Spleen (tissue), 11 donors: ENCODE results near the gene MAB21L3. TPM values are rescaled to one million over a fixed set of nuclear protein-coding genes. Genes with fewer than 3 reads are reported as not detected.

ENCODE experiments used
- DNase-seq: peaks from one replicate; pipeline ENCODE4 v3.0.0-alpha.2; 2020
- H3K27ac ChIP-seq, 8 donors: fragments of 200-600 bp; sonication (generic) in 7 of 8; 1 replicate in 4 of 8; 2 replicates in 4 of 8; pipeline versions ENCODE4 v1.5.0 to v1.8.0; 2016 to 2021; ENCODE audit warnings: inconsistent platforms in 4 of 8, mild to moderate bottlenecking in 4 of 8, moderate library complexity in 1 of 8
- H3K27me3 ChIP-seq, 7 donors: fragments of 200-600 bp; sonication (generic) in 6 of 7; replicated peaks in 1 of 7; 1 replicate in 4 of 7; 2 replicates in 3 of 7; pipeline versions ENCODE4 v1.5.0 to v1.8.0; 2016 to 2021; ENCODE audit warnings: inconsistent platforms in 3 of 7, mild to moderate bottlenecking in 1 of 7
- H3K36me3 ChIP-seq, 6 donors: fragments of 200-600 bp; sonication (generic) in 5 of 6; 1 replicate in 4 of 6; 2 replicates in 2 of 6; pipeline versions ENCODE4 v1.5.0 to v1.8.0; 2016 to 2021; ENCODE audit warnings: inconsistent platforms in 2 of 6
- H3K4me1 ChIP-seq, 6 donors: fragments of 200-600 bp; sonication (generic) in 5 of 6; 1 replicate in 3 of 6; 2 replicates in 3 of 6; pipeline versions ENCODE4 v1.5.0 to v1.8.0; 2016 to 2021; ENCODE audit warnings: inconsistent platforms in 3 of 6
- H3K4me3 ChIP-seq, 8 donors: fragments of 200-600 bp; sonication (generic) in 7 of 8; 1 replicate in 4 of 8; 2 replicates in 4 of 8; pipeline versions ENCODE4 v1.5.0 to v1.8.0; 2016 to 2021; ENCODE audit warnings: inconsistent platforms in 4 of 8, mild to moderate bottlenecking in 4 of 8, moderate library complexity in 2 of 8
- H3K9me3 ChIP-seq, 8 donors: fragments of 200-600 bp; sonication (generic) in 7 of 8; 1 replicate in 4 of 8; 2 replicates in 4 of 8; pipeline versions ENCODE4 v1.5.0 to v1.8.0; 2016 to 2021; ENCODE audit warnings: inconsistent platforms in 4 of 8
- CTCF ChIP-seq, 11 experiments: fragments of 200-600 bp in 7 of 11; fragments of 450-650 bp in 4 of 11; sonication (generic) in 4 of 11; IDR thresholded peaks in 8 of 11; conservative IDR thresholded peaks in 3 of 11; 1 replicate in 7 of 11; 2 replicates in 4 of 11; pipeline versions ENCODE4 v1.4.0 to v1.8.0; 2016 to 2021; ENCODE audit warnings: antibody characterized with exemption in 11 of 11, inconsistent platforms in 4 of 11, mild to moderate bottlenecking in 1 of 11
- POLR2A ChIP-seq, 3 donors: fragments of 450-650 bp; IDR thresholded peaks; one replicate each; pipeline ENCODE4 v1.5.1; 2017; ENCODE audit warnings: antibody characterized with exemption in 3 of 3, mild to moderate bottlenecking in 1 of 3
- POLR2AphosphoS5 ChIP-seq, 3 donors: sonication (generic); formaldehyde crosslinking; IDR thresholded peaks; one replicate each; pipeline ENCODE4 v1.5.1; 2017; ENCODE audit warnings: antibody characterized with exemption in 3 of 3
- WGBS, 5 donors: extraction: QIAGEN DNeasy Blood & Tissue Kit in 3 of 5; methylation state at CpG; one replicate each; pipeline versions ENCODE4 v1.1.5 to v1.1.7; 2013 to 2018; 5-methylcytosine and 5-hydroxymethylcytosine counted together
- intact Hi-C: fragments of 100-400 bp; cut with DNase I; formaldehyde crosslinking; loops from one replicate; pipeline ENCODE4 v1.15.0; 2023; ENCODE audit warnings: low total_unique reads
- polyA plus RNA-seq, 3 donors: library from polyadenylated mRNA; stranded (reverse); fragments of 200-250 nt; gene quantifications; one replicate each; pipeline ENCODE4 v1.2.1, GENCODE V29; 2013
- total RNA-seq, 7 donors: library from RNA; depleted of rRNA in 3 of 7; stranded (reverse); fragments of >200 nt in 3 of 7; fragmentation: NEBNext Ultra II Directional in 4 of 7; extraction: Animal tissue kit (Norgen Biotek cat#: 25700) in 4 of 7; gene quantifications; one replicate each; pipeline versions ENCODE4 v1.1.0 to v1.2.1, GENCODE V29; 2016 to 2021
- donor health status: healthy with polysubstance abuse.
- donor health status: DM: no; HTN: no; CAD: no; lungs with moderate emphysema.
- donor health status: DM: no; HTN: no; CAD: no.
- donor health status: Bipolar disorder and iron deficiency.
- donor health status: healthy.
- donor health status: DM: no; HTN: no; CAD: no.
- donor health status: DM: yes; HTN: yes; CAD: no.

The MAB21L3 gene
- total and polyA plus RNA-seq, 10 donors: 0.07 to 2.0 (median 0.89) TPM; not detected in 2

GRCh38 chr1:116105996-116106395, 5.2 kb upstream of the MAB21L3 start:
- WGBS, 5 donors: 46 to 67% (median 51%) methylated on average over 2 of the region's 2 CpGs
- no peak overlapping the region for H3K4me3 ChIP-seq
- no peaks in the 10 kb centered on the region for H3K36me3 ChIP-seq
- no peak overlapping the region for H3K27ac ChIP-seq
- no peaks in the 10 kb centered on the region for H3K4me1 ChIP-seq
- H3K27me3 ChIP-seq: no peaks in the 10 kb centered on the region
- no peaks in the 10 kb centered on the region for H3K9me3 ChIP-seq
- intact Hi-C loops: no loop called here
- no peak for TF ChIP-seq POLR2A (IDR thresholded peaks at IDR 0.05)
- no peak for TF ChIP-seq CTCF (IDR thresholded peaks at IDR 0.05 in 8 of 11, conservative IDR thresholded peaks at IDR 0.05 in 3 of 11)
- TF ChIP-seq POLR2AphosphoS5 (IDR thresholded peaks at IDR 0.05): no peak
- DNase-seq: no peak

GRCh38 chr1:116106646-116107045, 4.6 kb upstream of the MAB21L3 start:
- no peaks in the 10 kb centered on the region for H3K4me1 ChIP-seq
- no peak overlapping the region for H3K27ac ChIP-seq
- H3K36me3 ChIP-seq: no peaks in the 10 kb centered on the region
- WGBS, 5 donors: 91 to 97% (median 95%) methylated on average over 4 of the region's 4 CpGs
- no peak for DNase-seq
- H3K4me3 ChIP-seq: no peak overlapping the region
- H3K27me3 ChIP-seq: peaks cover 0 to 1% (median 0%) of the 10 kb centered on the region in 7 donors
- TF ChIP-seq CTCF (IDR thresholded peaks at IDR 0.05 in 8 of 11, conservative IDR thresholded peaks at IDR 0.05 in 3 of 11) (no peak), POLR2AphosphoS5 (IDR thresholded peaks at IDR 0.05) (no peak), POLR2A (IDR thresholded peaks at IDR 0.05) (no peak)
- H3K9me3 ChIP-seq: no peaks in the 10 kb centered on the region
- intact Hi-C loops: no loop called here

GRCh38 chr1:116107371-116107770, 3.8 kb upstream of the MAB21L3 start:
- no peak for TF ChIP-seq CTCF (IDR thresholded peaks at IDR 0.05 in 8 of 11, conservative IDR thresholded peaks at IDR 0.05 in 3 of 11)
- TF ChIP-seq POLR2AphosphoS5 (IDR thresholded peaks at IDR 0.05): no peak
- TF ChIP-seq POLR2A (IDR thresholded peaks at IDR 0.05): no peak
- Histone ChIP-seq H3K36me3 (no peaks in the 10 kb centered on the region), H3K9me3 (no peaks in the 10 kb centered on the region), H3K27ac (no peak overlapping the region), H3K27me3 (peaks cover 0 to 6% (median 0%) of the 10 kb centered on the region in 7 donors), H3K4me3 (no peak overlapping the region), H3K4me1 (no peaks in the 10 kb centered on the region)
- 84 to 92% (median 87%) methylated on average over 4 of the region's 4 CpGs for WGBS, 5 donors
- intact Hi-C loops: no loop called here
- no peak for DNase-seq

- no peaks in the 10 kb centered on the region for H3K9me3 ChIP-seq
- intact Hi-C loops: no loop called here
These were observed 374 bp downstream of the MAB21L3 start for GRCh38 chr1:116111524-116112021.

More at GRCh38 chr1:116111524-116112021, 374 bp downstream of the MAB21L3 start:
- peaks cover 0 to 6% (median 0%) of the 10 kb centered on the region in 7 donors for H3K27me3 ChIP-seq
- no peak overlapping the region for H3K27ac ChIP-seq
- 76 to 80% (median 78%) methylated on average over 11 of the region's 11 CpGs for WGBS, 5 donors
- H3K4me3 ChIP-seq: no peak overlapping the region
- no peaks in the 10 kb centered on the region for H3K36me3 ChIP-seq
- H3K4me1 ChIP-seq: no peaks in the 10 kb centered on the region
- TF ChIP-seq CTCF (IDR thresholded peaks at IDR 0.05 in 8 of 11, conservative IDR thresholded peaks at IDR 0.05 in 3 of 11) (no peak), POLR2AphosphoS5 (IDR thresholded peaks at IDR 0.05) (no peak)
- no peak for DNase-seq
